GM23248 (cell line): ENCODE data around the gene INPP5A. TPM values are rescaled to one million over a fixed set of nuclear protein-coding genes. Genes with fewer than 3 reads are reported as not detected.

Experiments
- DNase-seq: peaks from one replicate; pipeline ENCODE4 v3.0.0-alpha.2; 2015
- H2AFZ ChIP-seq: fragments of 200-600 bp; sonication (generic); 2 replicates; pipeline ENCODE4 v1.6.1; 2016; ENCODE audit warnings: antibody characterized with exemption
- H3F3A ChIP-seq: fragments of 200-600 bp; sonication (generic); 2 replicates; pipeline ENCODE4 v1.6.1; 2016; ENCODE audit warnings: mild to moderate bottlenecking, antibody characterized with exemption, mixed run types; ENCODE audit not compliant: insufficient read depth
- H3K27ac ChIP-seq: fragments of 200-600 bp; sonication (generic); 2 replicates; pipeline ENCODE4 v1.5.1; 2016; ENCODE audit warnings: mild to moderate bottlenecking
- H3K27me3 ChIP-seq: fragments of 200-600 bp; sonication (generic); replicated peaks from 2 replicates; pipeline ENCODE4 v1.6.1; 2016; ENCODE audit warnings: mild to moderate bottlenecking; ENCODE audit not compliant: insufficient read depth
- H3K36me3 ChIP-seq: fragments of 200-600 bp; sonication (generic); 2 replicates; pipeline ENCODE4 v1.6.1; 2016; ENCODE audit warnings: low read depth, mild to moderate bottlenecking
- H3K4me1 ChIP-seq: fragments of 200-600 bp; sonication (generic); 2 replicates; pipeline ENCODE4 v1.6.1; 2016; ENCODE audit warnings: mild to moderate bottlenecking; ENCODE audit not compliant: insufficient read depth
- H3K4me2 ChIP-seq: fragments of 200-600 bp; sonication (generic); one replicate; pipeline ENCODE4 v1.6.1; 2016; ENCODE audit warnings: mild to moderate bottlenecking; ENCODE audit not compliant: unreplicated experiment
- H3K4me3 ChIP-seq: fragments of 200-600 bp; sonication (generic); 2 replicates; pipeline ENCODE4 v1.5.1; 2016; ENCODE audit warnings: mild to moderate bottlenecking
- H3K79me2 ChIP-seq: fragments of 200-600 bp; sonication (generic); 2 replicates; pipeline ENCODE4 v1.6.1; 2016; ENCODE audit warnings: mild to moderate bottlenecking; ENCODE audit not compliant: insufficient read depth
- H3K9ac ChIP-seq: fragments of 200-600 bp; sonication (generic); 2 replicates; pipeline ENCODE4 v1.6.1; 2016; ENCODE audit warnings: mild to moderate bottlenecking
- H3K9me2 ChIP-seq: fragments of 200-600 bp; sonication (generic); 2 replicates; pipeline ENCODE4 v1.6.1; 2016; ENCODE audit warnings: mixed run types, mild to moderate bottlenecking, moderate library complexity; ENCODE audit not compliant: insufficient read depth
- H3K9me3 ChIP-seq: fragments of 200-600 bp; sonication (generic); one replicate; pipeline ENCODE4 v1.6.1; 2017; ENCODE audit warnings: low read depth
- H4K20me1 ChIP-seq: fragments of 200-600 bp; sonication (generic); 2 replicates; pipeline ENCODE4 v1.6.0; 2016; ENCODE audit not compliant: insufficient read depth
- EZH2 ChIP-seq: fragments of 200-600 bp; sonication (generic); IDR thresholded peaks from 2 replicates; pipeline ENCODE4 v1.6.1; 2018; ENCODE audit warnings: antibody characterized with exemption, mild to moderate bottlenecking; ENCODE audit not compliant: insufficient read depth, poor library complexity, severe bottlenecking
- EZH2phosphoT487 ChIP-seq: fragments of 200-600 bp; sonication (generic); IDR thresholded peaks from 2 replicates; pipeline ENCODE4 v1.6.1; 2018; ENCODE audit warnings: antibody characterized with exemption, moderate library complexity, mild to moderate bottlenecking, low read depth; ENCODE audit not compliant: insufficient read depth
- WGBS, 2 experiments: methylation state at CpG; one replicate each; pipeline ENCODE4 v1.1.6; 2015 to 2017; ENCODE audit warnings: low lambda C conversion rate in 2 of 2, low coverage in 1 of 2; ENCODE audit errors: missing lambda C conversion rate in 2 of 2; 5-methylcytosine and 5-hydroxymethylcytosine counted together
- in situ Hi-C: fragments of 300-500 bp; cut with MboI; formaldehyde crosslinking; loops from 2 replicates; pipeline ENCODE4 v1.15.0; 2020
- polyA plus RNA-seq: library from polyadenylated mRNA; unstranded; fragments of >200 nt; fragmentation: Nextera tagmentation; extraction: Ambion mirVana; gene quantifications from 2 replicates; pipeline ENCODE4 v1.2.1, GENCODE V29; 2016
- total RNA-seq: library from RNA; depleted of rRNA; stranded (reverse); fragments of >200 nt; shearing (Covaris generic); gene quantifications from 2 replicates; pipeline ENCODE4 v1.2.3, GENCODE V29; 2014

INPP5A gene
- total and polyA plus RNA-seq, 2 experiments from 2014 or later, result 2.3 to 35.2 TPM

GRCh38 chr10:132515811-132516726, 21.5 kb upstream of the INPP5A start:
- Histone ChIP-seq H4K20me1 (no peaks in the 10 kb centered on the region), H3K27ac (no peak overlapping the region), H3K27me3 (no peaks in the 10 kb centered on the region), H3K4me3 (no peak overlapping the region), H3F3A (no peaks in the 10 kb centered on the region), H3K36me3 (no peaks in the 10 kb centered on the region), H3K79me2 (no peaks in the 10 kb centered on the region), H2AFZ (no peak overlapping the region), H3K4me2 (no peak overlapping the region), H3K9me3 (no peaks in the 10 kb centered on the region), H3K4me1 (peaks cover 27% of the 10 kb centered on the region), H3K9ac (no peak overlapping the region), H3K9me2 (no peaks in the 10 kb centered on the region)
- in situ Hi-C loops, result no loop called here
- TF ChIP-seq EZH2 (no peak), EZH2phosphoT487 (no peak)
- DNase-seq, result no peak
- 73 to 74% methylated on average over 19 of the region's 19 CpGs for WGBS, 2 experiments

- H3K4me2 ChIP-seq, result peak overlapping the region; percentile 55
- peak overlapping the region; percentile 30 for H3K4me3 ChIP-seq
- WGBS, 2 experiments, result 28 to 29% methylated on average over 26 to 33 of the region's 37 CpGs
- H3K9me3 ChIP-seq, result no peaks in the 10 kb centered on the region
- H3F3A ChIP-seq, result no peaks in the 10 kb centered on the region
- H3K4me1 ChIP-seq, result peaks cover 28% of the 10 kb centered on the region
- no peaks in the 10 kb centered on the region for H3K9me2 ChIP-seq
- no peaks in the 10 kb centered on the region for H3K36me3 ChIP-seq
- peak overlapping the region; percentile 65 for H3K9ac ChIP-seq
- peak overlapping the region; percentile 43 for H2AFZ ChIP-seq
- H3K27ac ChIP-seq, result peak overlapping the region; percentile 66
- H3K79me2 ChIP-seq, result no peaks in the 10 kb centered on the region
- in situ Hi-C loops, result no loop called here
- no peaks in the 10 kb centered on the region for H3K27me3 ChIP-seq
- no peaks in the 10 kb centered on the region for H4K20me1 ChIP-seq
- TF ChIP-seq EZH2 (no peak), EZH2phosphoT487 (no peak)
- peak; percentile 98 for DNase-seq
These were observed 20.5 kb upstream of the INPP5A start for GRCh38 chr10:132516771-132517725.

GRCh38 chr10:132517951-132518521, 19.6 kb upstream of the INPP5A start:
- H3K4me1 ChIP-seq, result peaks cover 28% of the 10 kb centered on the region
- no peaks in the 10 kb centered on the region for H4K20me1 ChIP-seq
- no peaks in the 10 kb centered on the region for H3K79me2 ChIP-seq
- in situ Hi-C loops, result no loop called here
- H3K4me2 ChIP-seq, result peak overlapping the region; percentile 55
- whole genome bisulfite sequencing, 2 experiments, result 83 to 86% methylated on average over 16 of the region's 16 CpGs
- peak overlapping the region; percentile 65; the same call in 1 of the 2 replicates for H3K9ac ChIP-seq
- no peaks in the 10 kb centered on the region for H3K9me2 ChIP-seq
- peak overlapping the region; percentile 66 for H3K27ac ChIP-seq
- TF ChIP-seq EZH2phosphoT487 (no peak), EZH2 (no peak)
- H2AFZ ChIP-seq, result no peak overlapping the region; the same call in 1 of the 2 replicates
- H3K9me3 ChIP-seq, result no peaks in the 10 kb centered on the region
- H3K27me3 ChIP-seq, result no peaks in the 10 kb centered on the region
- no peaks in the 10 kb centered on the region for H3K36me3 ChIP-seq
- H3K4me3 ChIP-seq, result no peak overlapping the region
- H3F3A ChIP-seq, result no peaks in the 10 kb centered on the region
- no peak for DNase-seq
